ENCODE results near the gene EZH1. TPM values are rescaled to one million over a fixed set of nuclear protein-coding genes. Genes with fewer than 3 reads are reported as not detected.

The EZH1 gene
- polyA plus RNA-seq, 1 experiment: 30.4 TPM

- no peak for TF ChIP-seq CTCF (IDR thresholded peaks at IDR 0.05; ENCODE audit: insufficient read depth, low read depth, low read length)
- Histone ChIP-seq H3K27me3 (ENCODE audit: control insufficient read depth, insufficient read depth, low read length) (no peaks in the 10 kb centered on the region), H3K36me3 (ENCODE audit: control insufficient read depth, insufficient read depth, low read length) (no peaks in the 10 kb centered on the region), H3K4me3 (ENCODE audit: low read depth, low read length) (no peak overlapping the region)
- ChIA-PET CTCF (no interaction called here), POLR2A (no interaction called here)
- DNase-seq (ENCODE audit: low read depth): no peak
Observed at GRCh38 chr17:42767512-42767911, 22.7 kb upstream of the EZH1 start.

GRCh38 chr17:42766124-42766523 lies 21.3 kb upstream of the EZH1 start:
- H3K27me3 ChIP-seq (ENCODE audit: control insufficient read depth, insufficient read depth, low read length): peaks cover 3% of the 10 kb centered on the region
- no peaks in the 10 kb centered on the region for H3K36me3 ChIP-seq (ENCODE audit: control insufficient read depth, insufficient read depth, low read length)
- TF ChIP-seq CTCF (IDR thresholded peaks at IDR 0.05; ENCODE audit: insufficient read depth, low read depth, low read length): no peak
- POLR2A ChIA-PET: no interaction called here
- H3K4me3 ChIP-seq (ENCODE audit: low read depth, low read length): no peak overlapping the region
- CTCF ChIA-PET: interaction anchor here (0.5 to 1.0 kb wide), 3 partner anchors 47 to 390 kb away, joined by 3 read pairs; no protein-coding TSS in a partner anchor
- DNase-seq (ENCODE audit: low read depth): no peak

GRCh38 chr17:42761638-42762037 lies 16.8 kb upstream of the EZH1 start:
- no peaks in the 10 kb centered on the region for H3K36me3 ChIP-seq (ENCODE audit: control insufficient read depth, insufficient read depth, low read length)
- no peak for DNase-seq (ENCODE audit: low read depth)
- H3K4me3 ChIP-seq (ENCODE audit: low read depth, low read length): peak overlapping the region; percentile 38
- ChIA-PET POLR2A (no interaction called here), CTCF (interaction anchor here (1.2 to 5.2 kb wide), 8 partner anchors 12 to 183 kb away, joined by 3 to 36 read pairs (median 11); partner anchors contain the start of genes PSMC3IP, VPS25 and WNK4)
- H3K27me3 ChIP-seq (ENCODE audit: control insufficient read depth, insufficient read depth, low read length): peaks cover 16% of the 10 kb centered on the region
- no peak for TF ChIP-seq CTCF (IDR thresholded peaks at IDR 0.05; ENCODE audit: insufficient read depth, low read depth, low read length)

GRCh38 chr17:42760652-42761581 lies 16.1 kb upstream of the EZH1 start, which contains the start of gene RAMP2:
RAMP2 (plus strand) TSS chr17:42761227; CDS start chr17:42761262, 35 bp downstream.
- H3K27me3 ChIP-seq (ENCODE audit: control insufficient read depth, insufficient read depth, low read length): peaks cover 16% of the 10 kb centered on the region
- no peaks in the 10 kb centered on the region for H3K36me3 ChIP-seq (ENCODE audit: control insufficient read depth, insufficient read depth, low read length)
- ChIA-PET POLR2A (no interaction called here), CTCF (interaction anchor here (0.9 to 5.2 kb wide), 11 partner anchors 9 to 183 kb away, joined by 3 to 36 read pairs (median 4); partner anchors contain the start of genes PSMC3IP and VPS25)
- no peak for DNase-seq (ENCODE audit: low read depth)
- TF ChIP-seq CTCF (IDR thresholded peaks at IDR 0.05; ENCODE audit: insufficient read depth, low read depth, low read length): no peak
- peak within 1 kb of the TSS; percentile 38 for H3K4me3 ChIP-seq (ENCODE audit: low read depth, low read length)

- no peak for TF ChIP-seq CTCF (IDR thresholded peaks at IDR 0.05; ENCODE audit: insufficient read depth, low read depth, low read length)
- no peak for DNase-seq (ENCODE audit: low read depth)
- Histone ChIP-seq H3K4me3 (ENCODE audit: low read depth, low read length) (no peak overlapping the region), H3K36me3 (ENCODE audit: control insufficient read depth, insufficient read depth, low read length) (no peaks in the 10 kb centered on the region), H3K27me3 (ENCODE audit: control insufficient read depth, insufficient read depth, low read length) (peaks cover 16% of the 10 kb centered on the region)
- POLR2A ChIA-PET: no interaction called here
- CTCF ChIA-PET: interaction anchor here (0.9 to 5.2 kb wide), 7 partner anchors 9 to 182 kb away, joined by 3 to 36 read pairs (median 4); partner anchors contain the start of gene PSMC3IP
Observed at GRCh38 chr17:42759982-42760651, 15.3 kb upstream of the EZH1 start.
